HCT116 (cell line): ENCODE data around the gene PFDN5. TPM values are rescaled to one million over a fixed set of nuclear protein-coding genes. Genes with fewer than 3 reads are reported as not detected.

ENCODE experiments used
- ATAC-seq: fragments of 200-7000 bp; cut with Tn5 transposase; 2 replicates; pipeline ENCODE4 v1.9.1; 2020; ENCODE audit warnings: mild to moderate bottlenecking, moderate library complexity
- BruUV-seq: library from RNA; stranded (reverse); fragments of 400-500 nt; replicated peaks from 2 replicates; lab custom pipeline; 2021; lab: Mats Ljungman, UMichigan
- CTCF ChIA-PET: fragments of 300-600 bp; sonication (Branson Sonifier 250); formaldehyde crosslinking; loops from one replicate; lab custom pipeline; 2021; ENCODE audit warnings: antibody characterized with exemption; lab: Charles Lee
- POLR2A ChIA-PET: fragments of 300-600, 350-600 bp; sonication (Branson Sonifier 250); formaldehyde crosslinking; loops from one replicate; lab custom pipeline; 2021; ENCODE audit warnings: antibody characterized with exemption; lab: Charles Lee
- RAD21 ChIA-PET, 2 experiments: fragments of 300-600 bp; sonication (Branson Sonifier 250); formaldehyde crosslinking; loops; one replicate each; lab custom pipeline; 2023; ENCODE audit warnings: low total read pairs in 2 of 2; ENCODE audit not compliant: uncharacterized antibody in 2 of 2, unreplicated experiment in 2 of 2, low non-redundant PET in 1 of 2; lab: Charles Lee
- DNase-seq: peaks from one replicate; pipeline ENCODE4 v3.0.0-alpha.2; 2010; ENCODE audit warnings: low read depth, low spot score
- H2AFZ ChIP-seq: fragments of 200-600 bp; shearing (Covaris generic), sonication (generic); 2 replicates; pipeline ENCODE4 v1.6.1; 2017; ENCODE audit warnings: low read depth, mixed run types, mixed read lengths, antibody characterized with exemption, low read length; ENCODE audit not compliant: poor library complexity, severe bottlenecking
- H3K27ac ChIP-seq: 2 replicates; pipeline ENCODE4 v1.5.1; 2012; ENCODE audit warnings: low read depth, low read length
- H3K27me3 ChIP-seq: fragments of 200-600 bp; sonication (generic); 2 replicates; pipeline ENCODE4 v1.6.1; 2016; ENCODE audit warnings: mixed run types, low read length, mixed read lengths; ENCODE audit not compliant: insufficient read depth
- H3K36me3 ChIP-seq, 2 experiments: fragments of 200-500 bp in 1 of 2; fragments of 200-600 bp in 1 of 2; sonication (Bioruptor generic) in 1 of 2; sonication (generic) in 1 of 2; 2 replicates each; pipeline versions ENCODE4 v1.5.1 to v1.6.1; 2014 to 2016; ENCODE audit warnings: low read length in 2 of 2, inconsistent platforms in 1 of 2, mixed read lengths in 1 of 2, mixed run types in 1 of 2; ENCODE audit not compliant: insufficient read depth in 2 of 2, control insufficient read depth in 1 of 2
- H3K4me1 ChIP-seq, 2 experiments: fragments of 200-600 bp in 1 of 2; sonication (generic) in 1 of 2; 2 replicates each; pipeline versions ENCODE4 v1.5.1 to v1.6.1; 2012 to 2017; ENCODE audit warnings: low read length in 2 of 2, inconsistent platforms in 1 of 2, mild to moderate bottlenecking in 1 of 2, mixed read lengths in 1 of 2, mixed run types in 1 of 2, moderate library complexity in 1 of 2; ENCODE audit not compliant: insufficient read depth in 2 of 2, control insufficient read depth in 1 of 2
- H3K4me2 ChIP-seq: fragments of 200-600 bp; sonication (generic); 2 replicates; pipeline ENCODE4 v1.6.1; 2017; ENCODE audit warnings: mixed run types, low read length, mixed read lengths
- H3K4me3 ChIP-seq, 2 experiments: fragments of 200-600 bp in 1 of 2; sonication (generic) in 1 of 2; replicated peaks in 1 of 2; 2 replicates each; pipeline ENCODE4 v1.5.1; 2011 to 2016; ENCODE audit warnings: low read length in 2 of 2, control low read depth in 1 of 2, low read depth in 1 of 2, mild to moderate bottlenecking in 1 of 2, mixed read lengths in 1 of 2, mixed run types in 1 of 2
- H3K79me2 ChIP-seq: fragments of 200-600 bp; sonication (generic); 2 replicates; pipeline ENCODE4 v1.6.1; 2017; ENCODE audit warnings: mild to moderate bottlenecking, mixed run types, low read length, moderate library complexity, mixed read lengths; ENCODE audit not compliant: insufficient read depth
- H3K9ac ChIP-seq: fragments of 200-600 bp; sonication (generic); 2 replicates; pipeline ENCODE4 v1.6.1; 2016; ENCODE audit warnings: low read length, mixed read lengths
- H3K9me2 ChIP-seq: fragments of 200-600 bp; sonication (generic), shearing (Covaris generic); 2 replicates; pipeline ENCODE4 v1.6.1; 2017; ENCODE audit warnings: mixed run types, mild to moderate bottlenecking, moderate library complexity; ENCODE audit not compliant: insufficient read depth
- H3K9me3 ChIP-seq, 2 experiments: fragments of 200-500 bp in 1 of 2; fragments of 200-600 bp in 1 of 2; sonication (Bioruptor generic) in 1 of 2; sonication (generic) in 1 of 2; 2 replicates each; pipeline ENCODE4 v1.6.1; 2014 to 2017; ENCODE audit warnings: low read length in 2 of 2, mixed read lengths in 2 of 2, inconsistent platforms in 1 of 2, low read depth in 1 of 2, mild to moderate bottlenecking in 1 of 2, mixed run types in 1 of 2, moderate library complexity in 1 of 2; ENCODE audit not compliant: control insufficient read depth in 1 of 2, insufficient read depth in 1 of 2
- H4K20me1 ChIP-seq: fragments of 200-600 bp; sonication (generic), shearing (Covaris generic); 2 replicates; pipeline ENCODE4 v1.6.1; 2017; ENCODE audit warnings: mixed run types, mild to moderate bottlenecking, moderate library complexity; ENCODE audit not compliant: insufficient read depth
- ATF3 ChIP-seq: IDR thresholded peaks from 2 replicates; pipeline ENCODE4 v1.6.1; 2012
- CBX3 ChIP-seq: IDR thresholded peaks from 2 replicates; pipeline ENCODE4 v1.6.1; 2012; ENCODE audit warnings: low read depth
- CEBPB ChIP-seq: IDR thresholded peaks from 2 replicates; pipeline ENCODE4 v1.6.1; 2012; ENCODE audit warnings: low read depth
- EGR1 ChIP-seq: IDR thresholded peaks from 2 replicates; pipeline ENCODE4 v1.6.1; 2012; ENCODE audit warnings: low read depth
- ELF1 ChIP-seq: IDR thresholded peaks from 2 replicates; pipeline ENCODE4 v1.6.1; 2012; ENCODE audit warnings: low read depth, borderline replicate concordance
- EZH2 ChIP-seq: fragments of 200-600 bp; sonication (generic); IDR thresholded peaks from 2 replicates; pipeline ENCODE4 v1.6.1; 2017; ENCODE audit warnings: antibody characterized with exemption, mixed run types
- FOSL1 ChIP-seq: IDR thresholded peaks from 2 replicates; pipeline ENCODE4 v1.6.1; 2012; ENCODE audit warnings: low read depth
- MAX ChIP-seq: IDR thresholded peaks from 2 replicates; pipeline ENCODE4 v1.6.1; 2012
- RAD21 ChIP-seq: IDR thresholded peaks from 2 replicates; pipeline ENCODE4 v1.6.1; 2012; ENCODE audit warnings: low read depth, mild to moderate bottlenecking
- SRF ChIP-seq: IDR thresholded peaks from 2 replicates; pipeline ENCODE4 v1.6.1; 2012; ENCODE audit warnings: low read depth
- YY1 ChIP-seq: IDR thresholded peaks from 2 replicates; pipeline ENCODE4 v1.6.1; 2011; ENCODE audit warnings: low read length, low read depth, moderate library complexity, mild to moderate bottlenecking; ENCODE audit not compliant: insufficient replicate concordance; ENCODE audit errors: extremely low read depth
- ZBTB33 ChIP-seq: IDR thresholded peaks from 2 replicates; pipeline ENCODE4 v1.6.1; 2011; ENCODE audit warnings: mild to moderate bottlenecking, low read length, moderate library complexity; ENCODE audit not compliant: insufficient replicate concordance; ENCODE audit errors: extremely low read depth
- ZFX ChIP-seq: fragments of 450-650 bp; IDR thresholded peaks from 2 replicates; pipeline ENCODE4 v1.6.1; 2017
- ZNF274 ChIP-seq: fragments of 200-500 bp; sonication (Bioruptor generic); IDR thresholded peaks from 2 replicates; pipeline ENCODE4 v1.6.1; 2014; ENCODE audit warnings: mild to moderate bottlenecking, low read depth, low read length, inconsistent platforms
- intact Hi-C: fragments of 100-400 bp; cut with micrococcal nuclease; formaldehyde crosslinking; loops from 2 replicates; pipeline ENCODE4 v1.10.0; 2022
- total RNA-seq: library from RNA; stranded (reverse); gene quantifications from one replicate; pipeline ENCODE4 v1.2.1, GENCODE V29; 2021; ENCODE audit not compliant: unreplicated experiment

PFDN5 gene
- total RNA-seq, 1 experiment from 2014 or later, result 318 TPM

GRCh38 chr12:53290661-53291060 lies 4.7 kb upstream of the PFDN5 start:
- H3K36me3 ChIP-seq, result peaks cover 36 to 38% of the 10 kb centered on the region in 2 experiments; a peak in 3 of 4 replicates
- ChIA-PET RAD21 (interaction anchor here in 1 of 2 experiments (1.0 kb wide), 1 partner anchor 77 kb away, joined by 3 read pairs; no protein-coding TSS in a partner anchor), POLR2A (no interaction called here), CTCF (interaction anchor here (0.5 kb wide), 1 partner anchor 67 kb away, joined by 3 read pairs; no protein-coding TSS in a partner anchor)
- H3K9me2 ChIP-seq, result no peaks in the 10 kb centered on the region
- H3K79me2 ChIP-seq, result peaks cover 3% of the 10 kb centered on the region
- no peaks in the 10 kb centered on the region for H3K9me3 ChIP-seq
- intact Hi-C loops, result no loop called here
- peaks cover 5 to 7% of the 10 kb centered on the region in 2 experiments for H3K4me1 ChIP-seq
- H3K27ac ChIP-seq, result no peak overlapping the region
- BruUV-seq, result no TSS peak
- no peak overlapping the region for H3K9ac ChIP-seq
- TF ChIP-seq YY1, result no peak
- TF ChIP-seq FOSL1, result no peak
- no peak for TF ChIP-seq ATF3
- no peak for TF ChIP-seq ELF1
- no peak for TF ChIP-seq SRF
- TF ChIP-seq ZNF274, result no peak
- no peak for TF ChIP-seq CEBPB
- TF ChIP-seq EZH2, result no peak
- no peak for TF ChIP-seq CBX3
- TF ChIP-seq EGR1, result no peak
- no peak for TF ChIP-seq ZBTB33
- TF ChIP-seq RAD21, result no peak
- no peak for TF ChIP-seq ZFX
- no peak for TF ChIP-seq MAX
- TF ChIP-seq, all 23 proteins: peak for 0
- Histone ChIP-seq H3K27me3 (no peaks in the 10 kb centered on the region), H4K20me1 (no peaks in the 10 kb centered on the region), H3K4me2 (no peak overlapping the region), H3K4me3 (no peak overlapping the region), H2AFZ (no peak overlapping the region)
- ATAC-seq, result no peak
- DNase-seq, result no peak
